Uterus (tissue), 4 donors: ENCODE data around the gene NEURL3. TPM values are rescaled to one million over a fixed set of nuclear protein-coding genes. Genes with fewer than 3 reads are reported as not detected.

Experiments
- DNase-seq, 2 donors: peaks; one replicate each; pipeline ENCODE4 v3.0.0-alpha.2; 2019 to 2020
- H3K27ac ChIP-seq, 2 donors: fragments of 200-600 bp; sonication (generic); 1 replicate in 1 of 2; 2 replicates in 1 of 2; pipeline ENCODE4 v1.5.1; 2016 to 2018
- H3K27me3 ChIP-seq, 2 donors: fragments of 200-600 bp; sonication (generic); one replicate each; pipeline ENCODE4 v1.5.1; 2018 to 2019; ENCODE audit warnings: control low read depth in 1 of 2
- H3K36me3 ChIP-seq, 2 donors: fragments of 200-600 bp; sonication (generic); one replicate each; pipeline ENCODE4 v1.5.1; 2019; ENCODE audit warnings: control low read depth in 1 of 2
- H3K4me1 ChIP-seq, 2 donors: fragments of 200-600 bp; sonication (generic); one replicate each; pipeline ENCODE4 v1.5.1; 2018 to 2019; ENCODE audit warnings: control low read depth in 1 of 2
- H3K4me3 ChIP-seq, 2 donors: fragments of 200-600 bp; sonication (generic); 1 replicate in 1 of 2; 2 replicates in 1 of 2; pipeline ENCODE4 v1.5.1; 2018 to 2019; ENCODE audit warnings: mild to moderate bottlenecking in 1 of 2
- H3K9me3 ChIP-seq, 2 donors: fragments of 200-600 bp; sonication (generic); one replicate each; pipeline ENCODE4 v1.5.1; 2019; ENCODE audit warnings: control low read depth in 1 of 2
- CTCF ChIP-seq, 4 experiments: fragments of 200-600 bp in 2 of 4; fragments of 450-650 bp in 2 of 4; sonication (generic) in 2 of 4; IDR thresholded peaks; one replicate each; pipeline ENCODE4 v1.5.1; 2016 to 2019; ENCODE audit warnings: antibody characterized with exemption in 4 of 4, mild to moderate bottlenecking in 2 of 4, moderate library complexity in 1 of 4
- POLR2A ChIP-seq, 2 donors: fragments of 450-650 bp; IDR thresholded peaks; one replicate each; pipeline ENCODE4 v1.6.1; 2016; ENCODE audit warnings: antibody characterized with exemption in 2 of 2, mild to moderate bottlenecking in 1 of 2, moderate library complexity in 1 of 2
- intact Hi-C: fragments of 100-400 bp; cut with DNase I; formaldehyde crosslinking; loops from one replicate; pipeline ENCODE4 v1.15.1; 2023; ENCODE audit warnings: low total_unique reads
- total RNA-seq, 4 donors: library from RNA; depleted of rRNA in 3 of 4; stranded (reverse); fragments of >200 nt in 3 of 4; gene quantifications; one replicate each; pipeline versions ENCODE4 v1.1.0 to v1.2.4, GENCODE V29; 2014 to 2023
- donor health status: DM: yes; HTN: yes; CAD: no.

The NEURL3 gene
- total RNA-seq, 4 donors from 2014 or later, result not detected

GRCh38 chr2:96535331-96535730 is 30.2 kb upstream of the NEURL3 start:
- Histone ChIP-seq H3K4me3 (no peak overlapping the region), H3K4me1 (peaks cover 18 to 37% of the 10 kb centered on the region in 2 donors), H3K27ac (peak overlapping the region; percentile 100), H3K9me3 (no peaks in the 10 kb centered on the region), H3K36me3 (no peaks in the 10 kb centered on the region), H3K27me3 (no peaks in the 10 kb centered on the region)
- intact Hi-C loops, result no loop called here
- no peak for DNase-seq
- TF ChIP-seq POLR2A (IDR thresholded peaks at IDR 0.05) (no peak), CTCF (IDR thresholded peaks at IDR 0.05) (no peak)

- no peaks in the 10 kb centered on the region for H3K27me3 ChIP-seq
- no peak for DNase-seq
- H3K27ac ChIP-seq, result peak overlapping the region; percentile 100
- no peak overlapping the region for H3K4me3 ChIP-seq
- no peaks in the 10 kb centered on the region for H3K36me3 ChIP-seq
- no peaks in the 10 kb centered on the region for H3K9me3 ChIP-seq
- peaks cover 18 to 37% of the 10 kb centered on the region in 2 donors for H3K4me1 ChIP-seq
- intact Hi-C loops, result no loop called here
- TF ChIP-seq CTCF (IDR thresholded peaks at IDR 0.05) (no peak), POLR2A (IDR thresholded peaks at IDR 0.05) (no peak)
Observed at GRCh38 chr2:96534701-96535181, 29.6 kb upstream of the NEURL3 start.

- peak overlapping the region; percentile 100 for H3K27ac ChIP-seq
- TF ChIP-seq CTCF (IDR thresholded peaks at IDR 0.05) (no peak), POLR2A (IDR thresholded peaks at IDR 0.05) (no peak)
- H3K4me3 ChIP-seq, result no peak overlapping the region
- H3K4me1 ChIP-seq, result peaks cover 18 to 37% of the 10 kb centered on the region in 2 donors
- H3K36me3 ChIP-seq, result no peaks in the 10 kb centered on the region
- H3K9me3 ChIP-seq, result no peaks in the 10 kb centered on the region
- no peak for DNase-seq
- intact Hi-C loops, result no loop called here
- no peaks in the 10 kb centered on the region for H3K27me3 ChIP-seq
Observed at GRCh38 chr2:96534141-96534540, 29.0 kb upstream of the NEURL3 start.

- no peak overlapping the region for H3K4me3 ChIP-seq
- H3K4me1 ChIP-seq, result peaks cover 18 to 32% of the 10 kb centered on the region in 2 donors
Observed at GRCh38 chr2:96533292-96534073, 28.3 kb upstream of the NEURL3 start.

More at GRCh38 chr2:96533292-96534073, 28.3 kb upstream of the NEURL3 start:
- DNase-seq, result peak; percentile 80 to 91
- intact Hi-C loops, result no loop called here
- TF ChIP-seq POLR2A (IDR thresholded peaks at IDR 0.05), result peak; percentile 30 to 60
- no peak for TF ChIP-seq CTCF (IDR thresholded peaks at IDR 0.05)
- Histone ChIP-seq H3K27me3 (no peaks in the 10 kb centered on the region), H3K27ac (peak overlapping the region; percentile 100), H3K36me3 (no peaks in the 10 kb centered on the region), H3K9me3 (no peaks in the 10 kb centered on the region)
